Sigmoid colon (tissue), 7 donors: ENCODE data around the gene PRICKLE3. TPM values are rescaled to one million over a fixed set of nuclear protein-coding genes. Genes with fewer than 3 reads are reported as not detected.
"Not testable (repeated sequence)": the region's sequence is repeated elsewhere in the genome, so short reads cannot be mapped to it uniquely, and the experiment has no call there.

Source experiments
- DNase-seq: peaks from one replicate; pipeline ENCODE4 v3.0.0-alpha.2; 2019
- H3K27ac ChIP-seq, 4 donors: fragments of 200-600 bp; sonication (generic); one replicate each; pipeline ENCODE4 v1.5.1; 2016 to 2019; ENCODE audit warnings: mild to moderate bottlenecking in 1 of 4
- H3K27me3 ChIP-seq, 3 donors: fragments of 200-600 bp; sonication (generic); one replicate each; pipeline ENCODE4 v1.5.1; 2019; ENCODE audit warnings: mild to moderate bottlenecking in 1 of 3
- H3K36me3 ChIP-seq, 4 donors: fragments of 200-600 bp; sonication (generic); one replicate each; pipeline ENCODE4 v1.5.1; 2016 to 2019
- H3K4me1 ChIP-seq, 4 donors: fragments of 200-600 bp; sonication (generic); one replicate each; pipeline ENCODE4 v1.5.1; 2017 to 2019
- H3K4me3 ChIP-seq, 4 donors: fragments of 200-600 bp; sonication (generic); one replicate each; pipeline ENCODE4 v1.5.1; 2017 to 2019; ENCODE audit warnings: mild to moderate bottlenecking in 2 of 4, moderate library complexity in 1 of 4
- H3K9me3 ChIP-seq, 4 donors: fragments of 200-600 bp in 3 of 4; sonication (generic) in 3 of 4; one replicate each; pipeline versions ENCODE4 v1.5.1 to v1.6.1; 2013 to 2019
- EP300 ChIP-seq, 4 donors: sonication (generic); formaldehyde crosslinking; IDR thresholded peaks; one replicate each; pipeline ENCODE4 v1.6.1; 2017; ENCODE audit warnings: antibody characterized with exemption in 4 of 4
- POLR2A ChIP-seq, 2 donors: fragments of 450-650 bp; IDR thresholded peaks; one replicate each; pipeline ENCODE4 v1.6.1; 2016; ENCODE audit warnings: antibody characterized with exemption in 2 of 2, mild to moderate bottlenecking in 2 of 2, moderate library complexity in 2 of 2
- POLR2AphosphoS5 ChIP-seq, 4 donors: sonication (generic); formaldehyde crosslinking; IDR thresholded peaks; one replicate each; pipeline ENCODE4 v1.6.1; 2017; ENCODE audit warnings: antibody characterized with exemption in 4 of 4
- WGBS, 2 donors: extraction: QIAGEN DNeasy Blood & Tissue Kit; methylation state at CpG; one replicate each; pipeline ENCODE4 v1.1.7; 2013; 5-methylcytosine and 5-hydroxymethylcytosine counted together
- intact Hi-C: fragments of 100-400 bp; cut with DNase I; formaldehyde crosslinking; loops from one replicate; pipeline ENCODE4 v1.15.1; 2023
- polyA plus RNA-seq, 3 donors: library from polyadenylated mRNA; stranded (reverse); fragments of 200-250 nt; gene quantifications; one replicate each; pipeline ENCODE4 v1.2.3, GENCODE V29; 2013
- total RNA-seq, 4 donors: library from RNA; depleted of rRNA; stranded (reverse); fragments of >200 nt; gene quantifications; one replicate each; pipeline ENCODE4 v1.1.0, GENCODE V29; 2016
- TF ChIP-seq, protein P1 (sequence below), 4 experiments: fragments of 450-650 bp in 3 of 4; fragments of 200-600 bp in 1 of 4; IDR thresholded peaks; one replicate each; pipeline ENCODE4 v1.5.1; 2016 to 2019; ENCODE audit warnings: antibody characterized with exemption in 4 of 4, mild to moderate bottlenecking in 3 of 4, moderate library complexity in 2 of 4
- donor health status: healthy with polysubstance abuse.
- donor health status: Bipolar disorder and iron deficiency.
- donor health status: healthy.

Gene PRICKLE3
- total and polyA plus RNA-seq, 7 donors, result 4.8 to 13.0 (median 8.9) TPM

DNA sequence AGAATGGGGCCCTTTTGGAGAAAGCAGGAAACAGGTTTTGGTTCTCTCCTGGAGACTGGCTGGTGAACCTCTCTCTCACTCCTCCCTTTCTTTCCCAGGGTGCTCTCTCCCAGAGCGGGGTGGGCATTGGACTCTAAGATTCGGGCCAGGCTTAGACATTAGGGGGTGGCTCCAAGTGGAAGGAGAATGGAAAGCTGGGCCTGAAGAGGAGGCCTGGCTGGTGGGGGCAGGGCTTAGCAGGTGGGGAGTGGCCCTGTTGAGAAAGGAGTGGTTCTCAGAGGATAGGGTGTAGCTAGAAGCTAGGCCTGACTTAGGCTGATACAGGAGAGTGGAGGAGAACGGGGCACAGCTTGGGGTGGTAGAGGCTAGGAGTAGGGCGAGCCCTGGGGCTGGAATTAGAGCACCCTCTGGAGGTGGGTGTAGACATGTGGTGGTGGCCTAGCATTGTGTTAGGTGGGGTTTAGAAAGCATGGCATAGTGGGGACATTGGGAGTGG, 8.8 kb downstream of the PRICKLE3 start:
- peak; percentile 63 for DNase-seq
- no peak for TF ChIP-seq EP300 (IDR thresholded peaks at IDR 0.05)
- TF ChIP-seq, protein P1, sequence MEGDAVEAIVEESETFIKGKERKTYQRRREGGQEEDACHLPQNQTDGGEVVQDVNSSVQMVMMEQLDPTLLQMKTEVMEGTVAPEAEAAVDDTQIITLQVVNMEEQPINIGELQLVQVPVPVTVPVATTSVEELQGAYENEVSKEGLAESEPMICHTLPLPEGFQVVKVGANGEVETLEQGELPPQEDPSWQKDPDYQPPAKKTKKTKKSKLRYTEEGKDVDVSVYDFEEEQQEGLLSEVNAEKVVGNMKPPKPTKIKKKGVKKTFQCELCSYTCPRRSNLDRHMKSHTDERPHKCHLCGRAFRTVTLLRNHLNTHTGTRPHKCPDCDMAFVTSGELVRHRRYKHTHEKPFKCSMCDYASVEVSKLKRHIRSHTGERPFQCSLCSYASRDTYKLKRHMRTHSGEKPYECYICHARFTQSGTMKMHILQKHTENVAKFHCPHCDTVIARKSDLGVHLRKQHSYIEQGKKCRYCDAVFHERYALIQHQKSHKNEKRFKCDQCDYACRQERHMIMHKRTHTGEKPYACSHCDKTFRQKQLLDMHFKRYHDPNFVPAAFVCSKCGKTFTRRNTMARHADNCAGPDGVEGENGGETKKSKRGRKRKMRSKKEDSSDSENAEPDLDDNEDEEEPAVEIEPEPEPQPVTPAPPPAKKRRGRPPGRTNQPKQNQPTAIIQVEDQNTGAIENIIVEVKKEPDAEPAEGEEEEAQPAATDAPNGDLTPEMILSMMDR (IDR thresholded peaks at IDR 0.05), result no peak
- intact Hi-C loops, result no loop called here
- H3K4me3 ChIP-seq, result no peak overlapping the region
- peak overlapping the region; percentile 46 to 68 (median 58) for H3K27ac ChIP-seq
- no peaks in the 10 kb centered on the region for H3K9me3 ChIP-seq
- H3K4me1 ChIP-seq, result peaks cover 0 to 20% (median 5%) of the 10 kb centered on the region in 4 donors
- peaks cover 0 to 21% (median 5%) of the 10 kb centered on the region in 4 donors for H3K36me3 ChIP-seq
- WGBS, 2 donors, result 32 to 80% methylated on average over 4 of the region's 4 CpGs
- H3K27me3 ChIP-seq, result no peaks in the 10 kb centered on the region

DNA sequence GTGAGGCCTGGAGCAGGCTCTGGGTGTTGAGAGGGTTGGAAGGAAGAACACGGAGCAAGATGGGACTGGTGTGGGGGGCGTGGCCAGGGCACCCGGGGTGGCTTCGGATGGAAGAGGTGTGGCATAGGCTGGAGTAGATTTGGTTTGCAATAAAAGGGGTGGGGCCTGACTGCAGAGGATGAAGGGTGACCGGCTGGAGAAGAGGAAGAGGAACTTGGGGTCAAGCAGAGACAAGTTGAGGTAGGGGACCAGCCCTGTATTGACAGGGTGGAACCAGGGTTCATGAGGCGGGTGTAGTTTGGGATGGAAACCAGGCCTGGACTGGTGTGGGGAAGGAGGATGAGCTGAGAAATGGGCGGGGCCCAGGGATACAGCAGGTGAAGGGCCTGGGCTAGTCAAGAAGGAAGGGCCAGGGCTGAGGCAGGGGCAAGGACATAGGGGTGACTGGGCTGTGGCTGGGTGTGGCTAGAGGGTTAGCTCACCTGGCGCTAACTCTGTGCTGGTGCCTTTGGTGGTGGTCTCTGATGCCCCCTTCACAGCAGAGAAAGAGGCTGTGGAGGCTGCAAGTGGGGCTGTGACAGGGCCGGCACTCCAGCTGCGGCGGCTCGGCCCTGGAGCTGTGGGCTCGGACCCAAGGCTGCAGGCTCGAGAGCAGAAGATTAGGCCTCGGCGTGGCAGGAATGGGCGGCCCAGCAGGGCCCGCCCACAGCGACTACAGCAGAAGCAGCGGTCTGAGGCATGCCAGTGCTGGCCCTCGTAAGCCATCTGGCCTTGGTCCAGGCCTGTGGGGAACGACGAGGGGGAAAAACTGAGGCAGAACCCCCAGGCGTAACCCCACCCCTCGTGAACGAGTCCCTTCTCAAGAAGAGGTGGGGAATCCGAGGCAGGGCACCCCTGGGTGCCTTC, 9.5 kb downstream of the PRICKLE3 start:
- Histone ChIP-seq H3K4me3 (no peak overlapping the region), H3K27me3 (no peaks in the 10 kb centered on the region), H3K36me3 (peaks cover 0 to 21% (median 5%) of the 10 kb centered on the region in 4 donors), H3K4me1 (peaks cover 0 to 20% (median 5%) of the 10 kb centered on the region in 4 donors), H3K9me3 (no peaks in the 10 kb centered on the region), H3K27ac (peak overlapping the region; percentile 46 to 68 (median 58))
- no peak for TF ChIP-seq EP300 (IDR thresholded peaks at IDR 0.05)
- TF ChIP-seq POLR2AphosphoS5 (IDR thresholded peaks at IDR 0.05), result no peak
- no peak for TF ChIP-seq POLR2A (IDR thresholded peaks at IDR 0.05)
- TF ChIP-seq, protein P1 (IDR thresholded peaks at IDR 0.05), result no peak
- peak; percentile 67 for DNase-seq
- WGBS, 2 donors, result 28 to 71% methylated on average over 27 of the region's 27 CpGs
- intact Hi-C loops, result no loop called here

DNA sequence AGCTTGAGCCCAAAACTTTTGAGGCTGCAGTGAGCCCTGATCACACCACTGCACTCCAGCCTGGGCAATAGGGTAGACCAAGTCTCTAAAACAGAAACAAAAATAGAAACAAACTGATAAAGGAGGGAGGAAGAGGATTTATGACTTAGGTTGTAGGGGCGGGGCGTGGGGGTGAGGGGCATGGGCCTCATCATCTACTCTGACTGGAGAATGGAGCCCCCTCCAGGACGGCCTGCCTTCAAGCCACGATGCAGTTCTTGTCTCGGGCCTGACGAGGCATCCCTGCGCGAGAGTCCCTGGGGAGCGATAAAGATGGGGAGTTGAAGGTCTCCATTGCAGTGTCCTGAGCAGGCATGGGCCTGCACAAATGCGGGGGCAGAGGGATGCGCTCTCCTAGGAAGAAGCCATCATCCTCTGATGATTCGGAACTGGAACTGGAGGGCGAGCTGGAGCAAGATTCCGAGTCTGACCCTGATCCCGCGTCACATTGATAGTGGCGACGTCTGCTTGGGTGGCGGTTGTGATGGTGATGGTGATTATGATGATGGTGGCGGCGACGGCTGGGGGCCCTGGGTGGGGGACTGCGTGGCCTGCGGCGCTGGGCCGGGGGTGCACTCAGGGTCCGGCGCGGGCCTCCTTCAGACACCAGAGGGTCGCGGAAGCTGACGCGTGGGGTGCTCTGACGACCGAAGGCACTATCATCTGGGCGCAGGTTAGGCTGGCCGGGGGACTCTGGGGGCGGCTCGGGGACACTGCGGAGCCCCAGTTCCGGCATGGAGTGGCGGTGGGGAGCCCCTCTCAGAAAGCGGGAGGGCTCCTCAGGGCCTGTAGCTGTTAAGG, 10.5 kb downstream of the PRICKLE3 start:
- no peak overlapping the region for H3K4me3 ChIP-seq
- WGBS, 2 donors, result 94% methylated on average over 43 of the region's 43 CpGs
- intact Hi-C loops, result no loop called here

DNA sequence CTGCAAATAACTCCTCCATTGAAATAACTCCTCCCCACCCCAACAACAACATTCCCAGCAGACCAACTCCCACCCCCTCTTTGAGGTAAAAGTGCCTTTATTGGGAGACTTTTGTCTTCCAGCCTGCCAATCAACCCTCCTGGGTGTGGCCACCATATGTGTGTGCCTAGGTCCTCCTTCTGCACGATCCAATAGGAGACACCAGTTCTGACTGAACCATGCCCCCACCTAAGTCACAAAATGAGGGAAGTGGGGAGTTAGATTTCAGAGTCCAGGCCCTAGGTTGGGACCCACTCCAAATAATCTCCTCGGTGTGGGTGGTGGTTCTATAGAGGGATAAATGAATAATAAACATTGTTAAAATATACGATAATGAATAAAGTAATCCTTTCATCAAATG, 11.4 kb downstream of the PRICKLE3 start:
- no peaks in the 10 kb centered on the region for H3K27me3 ChIP-seq
- peaks cover 0 to 27% (median 5%) of the 10 kb centered on the region in 4 donors for H3K4me1 ChIP-seq
- DNase-seq, result no peak
- WGBS, 2 donors, result 34 to 64% methylated on average over 3 of the region's 3 CpGs
- no peak overlapping the region for H3K27ac ChIP-seq
- intact Hi-C loops, result no loop called here
- TF ChIP-seq, protein P1 (IDR thresholded peaks at IDR 0.05), result no peak
- TF ChIP-seq POLR2A (IDR thresholded peaks at IDR 0.05), result no peak
- TF ChIP-seq EP300 (IDR thresholded peaks at IDR 0.05), result no peak
- no peak for TF ChIP-seq POLR2AphosphoS5 (IDR thresholded peaks at IDR 0.05)
- H3K4me3 ChIP-seq, result no peak overlapping the region
- no peaks in the 10 kb centered on the region for H3K9me3 ChIP-seq
- H3K36me3 ChIP-seq, result peaks cover 0 to 17% (median 5%) of the 10 kb centered on the region in 4 donors

More for the DNA sequence above, 10.5 kb downstream of the PRICKLE3 start:
- Histone ChIP-seq H3K27me3 (no peaks in the 10 kb centered on the region), H3K9me3 (no peaks in the 10 kb centered on the region), H3K36me3 (peaks cover 0 to 20% (median 5%) of the 10 kb centered on the region in 4 donors), H3K27ac (peak overlapping the region in 2 of 4 donors; percentile 54 to 61), H3K4me1 (peaks cover 0 to 27% (median 5%) of the 10 kb centered on the region in 4 donors)
- DNase-seq, result no peak
- TF ChIP-seq, protein P1 (IDR thresholded peaks at IDR 0.05), result no peak
- TF ChIP-seq POLR2AphosphoS5 (IDR thresholded peaks at IDR 0.05) (no peak), POLR2A (IDR thresholded peaks at IDR 0.05) (no peak), EP300 (IDR thresholded peaks at IDR 0.05) (no peak)

DNA sequence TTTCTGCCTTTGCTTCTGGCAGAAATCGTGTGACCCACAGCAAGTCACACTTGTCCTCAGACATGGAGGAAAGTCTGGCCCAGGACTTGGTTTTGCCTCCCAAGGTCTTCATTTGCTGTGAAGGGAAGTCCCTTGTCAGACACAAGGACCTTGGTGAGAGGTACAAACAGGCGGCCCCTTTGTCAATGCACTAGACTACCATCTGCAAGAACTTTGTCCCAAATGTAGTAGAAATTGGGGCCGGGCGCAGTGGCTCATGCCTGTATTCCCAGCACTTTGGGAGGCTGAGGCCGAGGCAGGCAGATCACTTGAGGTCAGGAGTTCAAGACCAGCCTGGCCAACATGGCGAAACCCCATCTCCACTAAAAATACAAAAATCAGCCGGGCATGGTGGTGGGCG, 12.6 kb downstream of the PRICKLE3 start:
- DNase-seq, H3K9me3 ChIP-seq, H3K27me3 ChIP-seq, intact Hi-C loops, H3K4me3 ChIP-seq: not testable (repeated sequence)
- Histone ChIP-seq H3K27ac (peak overlapping the region; percentile 42 to 93 (median 90)), H3K36me3 (peaks cover 0 to 17% (median 5%) of the 10 kb centered on the region in 4 donors), H3K4me1 (peaks cover 0 to 27% (median 5%) of the 10 kb centered on the region in 4 donors)
- 94 to 96% methylated on average over 8 of the region's 8 CpGs for WGBS, 2 donors
